Measurements from ENCODE around the gene TRAF5.
"Not testable (repeated sequence)": the region's sequence is repeated elsewhere in the genome, so short reads cannot be mapped to it uniquely, and the experiment has no call there.

TRAF5 gene

GRCh38 chr1:211376807-211377470, 50.3 kb downstream of the TRAF5 start:
- H3K4me3 ChIP-seq (ENCODE audit: low read depth, low read length) = no peak overlapping the region

- H3K4me3 ChIP-seq (ENCODE audit: low read depth, low read length) = no peak overlapping the region
Observed at GRCh38 chr1:211377539-211378450, 51.2 kb downstream of the TRAF5 start.

- no peak overlapping the region for H3K4me3 ChIP-seq (ENCODE audit: low read depth, low read length)
Observed at GRCh38 chr1:211378844-211379243, 52.2 kb downstream of the TRAF5 start.

GRCh38 chr1:211379446-211379845, 52.8 kb downstream of the TRAF5 start:
- H3K4me3 ChIP-seq (ENCODE audit: low read depth, low read length) = no peak overlapping the region

GRCh38 chr1:211381481-211382181, 55.0 kb downstream of the TRAF5 start:
- H3K4me3 ChIP-seq (ENCODE audit: low read depth, low read length) = no peak overlapping the region

- peak overlapping the region; percentile 44 for H3K4me3 ChIP-seq (ENCODE audit: low read depth, low read length)
Observed at GRCh38 chr1:211382182-211382713, 55.6 kb downstream of the TRAF5 start.

GRCh38 chr1:211382714-211383480, 56.3 kb downstream of the TRAF5 start:
- H3K4me3 ChIP-seq (ENCODE audit: low read depth, low read length) = peak overlapping the region; percentile 80

- no peak overlapping the region for H3K4me3 ChIP-seq (ENCODE audit: low read depth, low read length)
Observed at GRCh38 chr1:211384524-211384923, 57.9 kb downstream of the TRAF5 start.

GRCh38 chr1:211386921-211387320, 60.3 kb downstream of the TRAF5 start:
- no peak overlapping the region for H3K4me3 ChIP-seq (ENCODE audit: low read depth, low read length)

GRCh38 chr1:211390829-211391228, 64.2 kb downstream of the TRAF5 start:
- H3K4me3 ChIP-seq (ENCODE audit: low read depth, low read length) = not testable (repeated sequence)

- H3K4me3 ChIP-seq (ENCODE audit: low read depth, low read length) = no peak overlapping the region
Observed at GRCh38 chr1:211393203-211393602, 66.6 kb downstream of the TRAF5 start.

GRCh38 chr1:211398266-211398930, 71.8 kb downstream of the TRAF5 start:
- not testable (repeated sequence) for H3K4me3 ChIP-seq (ENCODE audit: low read depth, low read length)

GRCh38 chr1:211399851-211400393, 73.3 kb downstream of the TRAF5 start:
- H3K4me3 ChIP-seq (ENCODE audit: low read depth, low read length) = peak overlapping the region; percentile 30

- H3K4me3 ChIP-seq (ENCODE audit: low read depth, low read length) = not testable (repeated sequence)
Observed at GRCh38 chr1:211401751-211402150, 75.1 kb downstream of the TRAF5 start.

GRCh38 chr1:211406086-211406485, 79.5 kb downstream of the TRAF5 start:
- H3K4me3 ChIP-seq (ENCODE audit: low read depth, low read length) = not testable (repeated sequence)

- H3K4me3 ChIP-seq (ENCODE audit: low read depth, low read length) = not testable (repeated sequence)
Observed at GRCh38 chr1:211407749-211408148, 81.1 kb downstream of the TRAF5 start.

GRCh38 chr1:211411639-211412038, 85.0 kb downstream of the TRAF5 start:
- H3K4me3 ChIP-seq (ENCODE audit: low read depth, low read length) = no peak overlapping the region

- H3K4me3 ChIP-seq (ENCODE audit: low read depth, low read length) = no peak overlapping the region
Observed at GRCh38 chr1:211415700-211416099, 89.1 kb downstream of the TRAF5 start.

- not testable (repeated sequence) for H3K4me3 ChIP-seq (ENCODE audit: low read depth, low read length)
Observed at GRCh38 chr1:211416246-211416627, 89.6 kb downstream of the TRAF5 start.

All from iPS-11a (cell line).